H1 (cell line): ENCODE data around the gene FHL5. TPM values are rescaled to one million over a fixed set of nuclear protein-coding genes. Genes with fewer than 3 reads are reported as not detected.

Source experiments
- CTCF ChIA-PET: fragments of 300-600 bp; sonication (Branson Sonifier 250); formaldehyde crosslinking; loops from one replicate; lab custom pipeline; 2021; ENCODE audit not compliant: partially characterized antibody; lab: Charles Lee
- POLR2A ChIA-PET: fragments of 300-600 bp; sonication (Branson Sonifier 250); formaldehyde crosslinking; loops from one replicate; lab custom pipeline; 2021; ENCODE audit warnings: inconsistent platforms; ENCODE audit not compliant: partially characterized antibody; lab: Charles Lee
- DNase-seq, 2 experiments: peaks; one replicate each; pipeline versions ENCODE4 v3.0.0 to v3.0.0-alpha.2; 2010 to 2022; ENCODE audit warnings: low spot score in 2 of 2, low read depth in 1 of 2, mixed read lengths in 1 of 2
- FAIRE-seq: peaks from 2 replicates; lab custom pipeline; 2011; peaks lifted over from hg19 to GRCh38; lab: Jason Lieb, UNC
- H2AFZ ChIP-seq: 2 replicates; pipeline ENCODE4 v1.8.1; 2012; ENCODE audit warnings: low read length, inconsistent platforms
- H2AK5ac ChIP-seq: 2 replicates; pipeline ENCODE4 v1.6.1; 2013; ENCODE audit warnings: low read depth, low read length
- H2BK120ac ChIP-seq: replicated peaks from 2 replicates; pipeline ENCODE3; 2013; ENCODE audit warnings: low read depth, low read length, inconsistent platforms
- H2BK12ac ChIP-seq: 2 replicates; pipeline ENCODE4 v1.6.1; 2013; ENCODE audit warnings: low read depth, low read length
- H2BK15ac ChIP-seq: 2 replicates; pipeline ENCODE4 v1.6.1; 2013; ENCODE audit warnings: low read length
- H2BK20ac ChIP-seq: 2 replicates; pipeline ENCODE4 v1.6.1; 2013; ENCODE audit warnings: low read length
- H2BK5ac ChIP-seq: 2 replicates; pipeline ENCODE4 v1.6.1; 2013; ENCODE audit warnings: low read depth, low read length
- H3K14ac ChIP-seq: 2 replicates; pipeline ENCODE4 v1.6.1; 2013; ENCODE audit warnings: inconsistent platforms; ENCODE audit not compliant: insufficient read length
- H3K18ac ChIP-seq: 2 replicates; pipeline ENCODE4 v1.6.1; 2013; ENCODE audit warnings: low read length; ENCODE audit errors: extremely low read depth
- H3K23ac ChIP-seq: 2 replicates; pipeline ENCODE4 v1.6.1; 2013; ENCODE audit warnings: inconsistent platforms; ENCODE audit not compliant: insufficient read length
- H3K23me2 ChIP-seq: 2 replicates; pipeline ENCODE4 v1.6.1; 2013; ENCODE audit warnings: low read depth, low read length
- H3K27ac ChIP-seq: 2 replicates; pipeline ENCODE4 v1.6.1; 2011; ENCODE audit warnings: low read depth, low read length, inconsistent platforms
- H3K27me3 ChIP-seq, 4 experiments: replicated peaks in 1 of 4; 1 replicate in 1 of 4; 2 replicates in 3 of 4; pipeline versions ENCODE4 v1.6.1 to v1.8.1; 2011 to 2013; ENCODE audit warnings: low read length in 3 of 4, mild to moderate bottlenecking in 3 of 4, inconsistent platforms in 2 of 4, mixed read lengths in 2 of 4, moderate library complexity in 1 of 4; ENCODE audit not compliant: control insufficient read depth in 3 of 4, insufficient read depth in 3 of 4; ENCODE audit errors: extremely low read depth in 1 of 4
- H3K36me3 ChIP-seq, 4 experiments: 2 replicates each; pipeline versions ENCODE4 v1.6.1 to v1.8.1; 2011 to 2013; ENCODE audit warnings: mild to moderate bottlenecking in 4 of 4, low read length in 3 of 4, moderate library complexity in 2 of 4, control low read depth in 1 of 4, inconsistent platforms in 1 of 4; ENCODE audit not compliant: insufficient read depth in 4 of 4, control insufficient read depth in 2 of 4
- H3K4ac ChIP-seq: replicated peaks from 2 replicates; pipeline ENCODE3; 2013; ENCODE audit warnings: low read length, low read depth, mixed read lengths, inconsistent platforms; ENCODE audit not compliant: insufficient read length
- H3K4me1 ChIP-seq, 4 experiments: replicated peaks in 1 of 4; 1 replicate in 1 of 4; 2 replicates in 3 of 4; pipeline versions ENCODE4 v1.6.1 to v1.8.1; 2011 to 2013; ENCODE audit warnings: low read length in 3 of 4, inconsistent platforms in 2 of 4, mixed read lengths in 1 of 4; ENCODE audit not compliant: insufficient read depth in 4 of 4, control insufficient read depth in 3 of 4
- H3K4me2 ChIP-seq, 2 experiments: 2 replicates each; pipeline versions ENCODE4 v1.6.1 to v1.8.1; 2011 to 2013; ENCODE audit warnings: low read depth in 2 of 2, low read length in 2 of 2, control low read depth in 1 of 2, inconsistent platforms in 1 of 2, mild to moderate bottlenecking in 1 of 2; ENCODE audit not compliant: insufficient read depth in 1 of 2
- H3K4me3 ChIP-seq, 4 experiments: fragments of 200-600, 300-600 bp in 1 of 4; sonication (generic), shearing (Covaris generic), sonication (Bioruptor Twin) in 1 of 4; 2 replicates each; pipeline versions ENCODE4 v1.5.1 to v1.8.1; 2011 to 2016; ENCODE audit warnings: low read length in 4 of 4, low read depth in 3 of 4, control low read depth in 2 of 4, inconsistent platforms in 2 of 4, mild to moderate bottlenecking in 2 of 4, mixed read lengths in 1 of 4, moderate library complexity in 1 of 4; ENCODE audit not compliant: insufficient read depth in 2 of 4; ENCODE audit errors: extremely low read depth in 1 of 4
- H3K56ac ChIP-seq: replicated peaks from 2 replicates; pipeline ENCODE3; 2013; ENCODE audit warnings: low read depth, mild to moderate bottlenecking, mixed read lengths, low read length, inconsistent platforms; ENCODE audit not compliant: insufficient read length
- H3K79me1 ChIP-seq: 2 replicates; pipeline ENCODE4 v1.6.1; 2013; ENCODE audit warnings: low read depth, low read length, control low read depth
- H3K79me2 ChIP-seq, 2 experiments: 2 replicates each; pipeline versions ENCODE4 v1.6.1 to v1.8.1; 2012 to 2013; ENCODE audit warnings: low read length in 2 of 2, mild to moderate bottlenecking in 2 of 2, inconsistent platforms in 1 of 2; ENCODE audit not compliant: insufficient read depth in 2 of 2, control insufficient read depth in 1 of 2
- H3K9ac ChIP-seq, 4 experiments: replicated peaks in 1 of 4; 1 replicate in 1 of 4; 2 replicates in 3 of 4; pipeline versions ENCODE4 v1.6.1 to v1.8.1; 2011 to 2013; ENCODE audit warnings: low read depth in 3 of 4, low read length in 3 of 4, control low read depth in 2 of 4, mild to moderate bottlenecking in 2 of 4, moderate library complexity in 2 of 4, inconsistent platforms in 1 of 4; ENCODE audit errors: extremely low read depth in 1 of 4
- H3K9me3 ChIP-seq, 2 experiments: 2 replicates each; pipeline versions ENCODE4 v1.6.1 to v1.8.1; 2012 to 2013; ENCODE audit warnings: mild to moderate bottlenecking in 2 of 2, moderate library complexity in 2 of 2, control low read depth in 1 of 2, inconsistent platforms in 1 of 2, low read depth in 1 of 2, low read length in 1 of 2, mixed read lengths in 1 of 2; ENCODE audit not compliant: insufficient read depth in 2 of 2
- H4K20me1 ChIP-seq, 2 experiments: replicated peaks in 1 of 2; 2 replicates each; pipeline versions ENCODE3 to v1.8.1; 2011 to 2013; ENCODE audit warnings: inconsistent platforms in 2 of 2, low read length in 2 of 2, mild to moderate bottlenecking in 1 of 2; ENCODE audit not compliant: insufficient read depth in 2 of 2, control insufficient read depth in 1 of 2
- H4K5ac ChIP-seq: 2 replicates; pipeline ENCODE4 v1.6.1; 2013; ENCODE audit warnings: low read length, low read depth, mixed read lengths, inconsistent platforms; ENCODE audit not compliant: insufficient read length
- H4K8ac ChIP-seq: 2 replicates; pipeline ENCODE4 v1.8.0; 2013; ENCODE audit warnings: mild to moderate bottlenecking, moderate library complexity, low read length, inconsistent platforms; ENCODE audit not compliant: insufficient read depth; ENCODE audit errors: extremely low read depth
- H4K91ac ChIP-seq: replicated peaks from 2 replicates; pipeline ENCODE3; 2013; ENCODE audit warnings: low read length, mixed read lengths, inconsistent platforms; ENCODE audit not compliant: insufficient read length
- JUN ChIP-seq: IDR thresholded peaks from 2 replicates; pipeline ENCODE4 v1.6.1; 2011; ENCODE audit warnings: low read depth, mild to moderate bottlenecking, improper control_type of control experiment, low read length
- TAF1 ChIP-seq: IDR thresholded peaks from 2 replicates; pipeline ENCODE4 v1.6.1; 2011; ENCODE audit warnings: mild to moderate bottlenecking, low read depth, low read length
- WGBS, 2 experiments: shearing (Covaris generic) in 1 of 2; methylation state at CpG; one replicate each; pipeline versions ENCODE4 v1.1.6 to v1.1.7; 2013 to 2015; ENCODE audit warnings: low lambda C conversion rate in 2 of 2, mixed read lengths in 2 of 2, inconsistent platforms in 1 of 2, low coverage in 1 of 2, missing lambda C conversion rate in 1 of 2; ENCODE audit not compliant: insufficient replicate concordance in 2 of 2, insufficient coverage in 1 of 2, insufficient read length in 1 of 2; ENCODE audit errors: extremely low coverage in 1 of 2, missing lambda C conversion rate in 1 of 2; 5-methylcytosine and 5-hydroxymethylcytosine counted together
- polyA plus RNA-seq, 7 experiments: library from polyadenylated mRNA; depleted of rRNA in 3 of 7; stranded (reverse) in 5 of 7; unstranded in 2 of 7; fragments of >200 nt in 5 of 7; fragments of 200-250 nt in 2 of 7; gene quantifications; 1 replicate in 5 of 7; 2 replicates in 1 of 7; 4 replicates in 1 of 7; pipeline versions ENCODE4 v1.2.1 to v1.2.3, GENCODE V29; 2011 to 2013; ENCODE audit warnings: missing spikeins in 2 of 7, mixed read lengths in 2 of 7
- total RNA-seq: library from RNA; stranded (reverse); fragmentation: NEBNext Ultra II Directional; extraction: Animal tissue kit (Norgen Biotek cat#: 25700); gene quantifications from 2 replicates; pipeline ENCODE4 v1.2.1, GENCODE V29; 2021

FHL5 gene
- total and polyA plus RNA-seq, 2 of the 8 experiments (the other 6 are each of a cell fraction or from before 2014, with no cell fraction given), result not detected

DNA sequence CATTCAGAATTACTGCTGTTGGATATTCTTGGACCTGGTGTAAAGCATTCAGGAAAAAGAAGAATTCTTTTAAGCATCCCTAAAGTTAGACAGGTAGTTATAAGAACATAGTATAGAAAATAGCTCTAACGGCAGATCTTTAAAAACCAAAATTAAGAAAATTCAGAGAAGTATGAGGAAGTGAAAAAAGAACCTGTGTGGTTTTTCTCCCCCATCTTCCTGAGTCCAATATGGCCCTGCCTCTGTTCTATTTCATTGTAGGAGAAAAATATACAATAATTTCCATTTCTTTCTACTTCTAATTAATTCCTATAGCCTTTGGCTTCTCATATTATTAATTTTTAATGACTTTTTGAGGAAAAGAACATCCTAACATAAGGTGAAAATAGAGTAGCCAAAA lies 47.1 kb downstream of the FHL5 start:
- no peaks in the 10 kb centered on the region for H3K9me3 ChIP-seq
- H3K18ac ChIP-seq, result no peak overlapping the region
- no peak overlapping the region for H3K9ac ChIP-seq
- H4K20me1 ChIP-seq, result no peaks in the 10 kb centered on the region
- no peak for DNase-seq
- H3K4ac ChIP-seq, result no peak overlapping the region
- H3K4me3 ChIP-seq, result no peak overlapping the region
- no peak for FAIRE-seq
- ChIA-PET CTCF (no interaction called here), POLR2A (no interaction called here)
- no peak overlapping the region for H3K23ac ChIP-seq
- no peaks in the 10 kb centered on the region for H3K27me3 ChIP-seq
- no peak overlapping the region for H2AK5ac ChIP-seq
- no peaks in the 10 kb centered on the region for H3K4me1 ChIP-seq
- 96% methylated on average over 1 of the region's 1 CpG; no CpG with 5 or more reads in 1 of the 2 experiments for WGBS, 2 experiments
- H3K27ac ChIP-seq, result no peak overlapping the region
- H2AFZ ChIP-seq, result no peak overlapping the region
- H4K91ac ChIP-seq, result no peak overlapping the region
- H2BK12ac ChIP-seq, result no peak overlapping the region
- H3K56ac ChIP-seq, result no peak overlapping the region
- no peaks in the 10 kb centered on the region for H3K36me3 ChIP-seq
- no peaks in the 10 kb centered on the region for H3K23me2 ChIP-seq
- H4K8ac ChIP-seq, result no peak overlapping the region
- no peak overlapping the region for H2BK5ac ChIP-seq
- no peak overlapping the region for H2BK120ac ChIP-seq
- H3K79me1 ChIP-seq, result no peaks in the 10 kb centered on the region
- H4K5ac ChIP-seq, result no peak overlapping the region
- no peak overlapping the region for H2BK15ac ChIP-seq
- TF ChIP-seq JUN (no peak), TAF1 (no peak)
- no peak overlapping the region for H3K14ac ChIP-seq
- H3K4me2 ChIP-seq, result no peak overlapping the region
- H3K79me2 ChIP-seq, result no peaks in the 10 kb centered on the region
- H2BK20ac ChIP-seq, result no peak overlapping the region
